Prostate gland (tissue), 2 donors: Measurements from ENCODE around the gene TUBB1. TPM values are rescaled to one million over a fixed set of nuclear protein-coding genes. Genes with fewer than 3 reads are reported as not detected.

ENCODE experiments used
- DNase-seq: peaks from one replicate; pipeline ENCODE4 v3.0.0-alpha.2; 2019; ENCODE audit warnings: low spot score
- H3K27ac ChIP-seq, 2 donors: fragments of 200-600 bp; sonication (generic); 2 replicates each; pipeline ENCODE4 v1.5.1; 2017 to 2019
- H3K27me3 ChIP-seq: fragments of 200-600 bp; sonication (generic); replicated peaks from 2 replicates; pipeline ENCODE4 v1.5.1; 2019; ENCODE audit not compliant: insufficient read depth
- H3K36me3 ChIP-seq, 2 donors: fragments of 200-600 bp; sonication (generic); 1 replicate in 1 of 2; 2 replicates in 1 of 2; pipeline versions ENCODE4 v1.5.1 to v1.8.1; 2017 to 2019
- H3K4me1 ChIP-seq: fragments of 200-600 bp; sonication (generic); replicated peaks from 2 replicates; pipeline ENCODE4 v1.5.1; 2019
- H3K4me3 ChIP-seq, 2 donors: fragments of 200-600 bp; sonication (generic); 2 replicates each; pipeline ENCODE4 v1.5.1; 2017 to 2019
- H3K9me3 ChIP-seq: fragments of 200-600 bp; sonication (generic); 2 replicates; pipeline ENCODE4 v1.5.1; 2017
- POLR2A ChIP-seq: fragments of 450-650 bp; IDR thresholded peaks from one replicate; pipeline ENCODE4 v1.6.1; 2016; ENCODE audit warnings: antibody characterized with exemption, mild to moderate bottlenecking
- POLR2AphosphoS5 ChIP-seq: sonication (generic); formaldehyde crosslinking; IDR thresholded peaks from one replicate; pipeline ENCODE4 v1.6.1; 2017; ENCODE audit warnings: antibody characterized with exemption
- WGBS: methylation state at CpG from one replicate; pipeline ENCODE4 v1.1.5; 2018; 5-methylcytosine and 5-hydroxymethylcytosine counted together
- intact Hi-C: fragments of 100-400 bp; cut with DNase I; formaldehyde crosslinking; loops from one replicate; pipeline ENCODE4 v1.14.2; 2022
- total RNA-seq, 2 donors: library from RNA; depleted of rRNA; stranded (reverse); fragments of >200 nt; gene quantifications; one replicate each; pipeline ENCODE4 v1.1.0, GENCODE V29; 2016
- TF ChIP-seq, protein P1 (sequence below), 4 experiments: fragments of 200-600 bp in 2 of 4; fragments of 450-650 bp in 2 of 4; sonication (generic) in 2 of 4; IDR thresholded peaks; 1 replicate in 3 of 4; 2 replicates in 1 of 4; pipeline ENCODE4 v1.5.1; 2016 to 2019; ENCODE audit warnings: antibody characterized with exemption in 4 of 4, mild to moderate bottlenecking in 2 of 4, moderate library complexity in 2 of 4

TUBB1 gene
- total RNA-seq, 2 donors from 2014 or later = not detected

DNA sequence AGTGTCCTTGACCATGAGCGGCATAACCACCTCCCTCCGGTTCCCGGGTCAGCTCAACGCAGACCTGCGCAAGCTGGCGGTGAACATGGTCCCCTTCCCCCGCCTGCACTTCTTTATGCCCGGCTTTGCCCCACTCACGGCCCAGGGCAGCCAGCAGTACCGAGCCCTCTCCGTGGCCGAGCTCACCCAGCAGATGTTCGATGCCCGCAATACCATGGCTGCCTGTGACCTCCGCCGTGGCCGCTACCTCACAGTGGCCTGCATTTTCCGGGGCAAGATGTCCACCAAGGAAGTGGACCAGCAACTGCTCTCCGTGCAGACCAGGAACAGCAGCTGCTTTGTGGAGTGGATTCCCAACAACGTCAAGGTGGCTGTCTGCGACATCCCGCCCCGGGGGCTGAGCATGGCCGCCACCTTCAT is 4.9 kb downstream of the TUBB1 start:
- Histone ChIP-seq H3K36me3 (no peaks in the 10 kb centered on the region), H3K4me3 (no peak overlapping the region), H3K27me3 (no peaks in the 10 kb centered on the region), H3K9me3 (no peaks in the 10 kb centered on the region), H3K27ac (no peak overlapping the region), H3K4me1 (no peaks in the 10 kb centered on the region)
- DNase-seq = no peak
- 94% methylated on average over 24 of the region's 24 CpGs for WGBS
- intact Hi-C loops = no loop called here
- TF ChIP-seq POLR2AphosphoS5 (no peak), POLR2A (no peak)
- TF ChIP-seq, protein P1, sequence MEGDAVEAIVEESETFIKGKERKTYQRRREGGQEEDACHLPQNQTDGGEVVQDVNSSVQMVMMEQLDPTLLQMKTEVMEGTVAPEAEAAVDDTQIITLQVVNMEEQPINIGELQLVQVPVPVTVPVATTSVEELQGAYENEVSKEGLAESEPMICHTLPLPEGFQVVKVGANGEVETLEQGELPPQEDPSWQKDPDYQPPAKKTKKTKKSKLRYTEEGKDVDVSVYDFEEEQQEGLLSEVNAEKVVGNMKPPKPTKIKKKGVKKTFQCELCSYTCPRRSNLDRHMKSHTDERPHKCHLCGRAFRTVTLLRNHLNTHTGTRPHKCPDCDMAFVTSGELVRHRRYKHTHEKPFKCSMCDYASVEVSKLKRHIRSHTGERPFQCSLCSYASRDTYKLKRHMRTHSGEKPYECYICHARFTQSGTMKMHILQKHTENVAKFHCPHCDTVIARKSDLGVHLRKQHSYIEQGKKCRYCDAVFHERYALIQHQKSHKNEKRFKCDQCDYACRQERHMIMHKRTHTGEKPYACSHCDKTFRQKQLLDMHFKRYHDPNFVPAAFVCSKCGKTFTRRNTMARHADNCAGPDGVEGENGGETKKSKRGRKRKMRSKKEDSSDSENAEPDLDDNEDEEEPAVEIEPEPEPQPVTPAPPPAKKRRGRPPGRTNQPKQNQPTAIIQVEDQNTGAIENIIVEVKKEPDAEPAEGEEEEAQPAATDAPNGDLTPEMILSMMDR (IDR thresholded peaks at IDR 0.05) = no peak

DNA sequence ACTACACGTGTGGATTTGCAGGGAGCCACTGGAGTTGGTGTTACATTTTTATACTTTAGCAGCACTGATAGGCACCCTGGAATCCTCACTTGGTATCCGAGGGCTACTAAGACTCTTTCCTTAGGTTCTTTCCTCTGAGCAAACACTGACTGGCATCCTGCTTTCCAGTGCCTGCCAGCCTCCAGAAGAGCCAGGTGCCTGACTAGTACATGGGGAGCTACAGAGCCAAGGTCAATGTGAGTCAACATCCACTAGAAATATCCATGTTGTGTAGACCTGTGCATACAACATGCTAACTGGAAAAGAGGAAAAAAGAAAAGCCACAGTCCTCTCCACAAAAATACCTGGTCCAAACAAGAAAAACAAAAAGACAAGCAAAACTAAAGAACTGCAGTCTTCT is 5.9 kb downstream of the TUBB1 start:
- H3K4me1 ChIP-seq = no peaks in the 10 kb centered on the region
- H3K27ac ChIP-seq = no peak overlapping the region
- no peaks in the 10 kb centered on the region for H3K9me3 ChIP-seq
- 57% methylated on average over 2 of the region's 2 CpGs for WGBS
- no peak for DNase-seq
- TF ChIP-seq, protein P1 (IDR thresholded peaks at IDR 0.05) = no peak
- no peak for TF ChIP-seq POLR2A
- TF ChIP-seq POLR2AphosphoS5 = no peak
- no peak overlapping the region for H3K4me3 ChIP-seq
- no peaks in the 10 kb centered on the region for H3K27me3 ChIP-seq
- H3K36me3 ChIP-seq = no peaks in the 10 kb centered on the region
- intact Hi-C loops = no loop called here

DNA sequence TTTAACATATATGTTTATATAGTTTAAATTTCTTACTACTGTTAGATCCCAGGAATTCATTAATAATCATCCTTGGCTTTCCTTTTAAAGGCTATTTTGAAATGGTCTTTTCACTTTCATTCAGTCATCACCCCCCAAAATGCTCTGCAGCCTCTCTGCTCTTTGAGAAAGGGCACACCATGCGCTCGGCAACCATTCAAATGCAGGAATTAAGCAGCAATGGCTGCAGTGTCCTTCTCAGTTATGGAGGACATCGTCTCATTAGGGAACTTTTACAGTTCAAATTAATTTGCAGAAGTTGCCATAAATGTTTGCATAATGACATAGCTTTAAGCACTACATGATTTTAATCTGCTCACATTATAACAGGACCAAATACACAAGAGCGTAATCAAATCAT is 6.3 kb downstream of the TUBB1 start:
- Histone ChIP-seq H3K36me3 (no peaks in the 10 kb centered on the region), H3K27ac (no peak overlapping the region), H3K4me3 (no peak overlapping the region), H3K27me3 (no peaks in the 10 kb centered on the region), H3K4me1 (no peaks in the 10 kb centered on the region), H3K9me3 (no peaks in the 10 kb centered on the region)
- TF ChIP-seq, protein P1 (IDR thresholded peaks at IDR 0.05) = no peak
- TF ChIP-seq POLR2A (no peak), POLR2AphosphoS5 (no peak)
- intact Hi-C loops = no loop called here
- WGBS = 91% methylated on average over 4 of the region's 4 CpGs
- DNase-seq = no peak

DNA sequence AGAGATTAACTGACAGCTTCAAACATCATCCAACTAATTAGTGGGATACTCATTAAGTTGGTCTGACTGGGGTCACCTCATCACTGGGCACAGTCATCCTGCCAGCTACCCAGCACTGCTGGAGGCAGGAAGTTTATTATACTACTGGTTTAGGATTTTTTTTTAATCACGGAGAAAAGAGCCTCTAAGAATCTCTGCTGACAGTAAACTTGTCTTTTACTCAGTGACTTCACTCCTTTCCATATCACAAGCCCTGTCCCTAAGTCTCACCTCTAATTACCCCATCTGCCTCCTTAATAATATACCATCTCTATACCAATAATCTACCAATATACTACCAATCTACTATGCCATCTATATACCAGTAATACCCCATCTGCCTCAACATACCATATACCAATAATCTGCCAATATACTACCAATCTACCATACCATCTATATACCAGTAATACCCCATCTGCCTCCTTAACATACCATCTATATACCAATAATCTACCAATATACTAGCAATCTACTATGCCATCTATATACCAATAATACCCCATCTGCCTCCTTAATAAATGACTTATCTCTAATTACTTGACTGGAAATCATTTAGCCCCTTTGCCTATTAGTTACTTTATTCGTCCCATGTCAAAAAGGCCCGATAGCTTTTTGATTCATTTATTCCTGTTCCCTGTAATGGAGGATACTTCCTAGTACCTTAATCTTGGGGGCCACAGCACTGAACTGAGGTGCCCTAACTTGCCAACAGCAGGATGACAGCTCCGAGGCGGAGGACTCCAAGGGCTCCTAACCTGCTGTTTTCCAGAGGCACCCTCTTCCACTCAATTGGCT is 7.9 kb downstream of the TUBB1 start:
- 80% methylated on average over 5 of the region's 5 CpGs for WGBS
- peaks cover 7% of the 10 kb centered on the region for H3K4me1 ChIP-seq
- H3K36me3 ChIP-seq = no peaks in the 10 kb centered on the region
- no peak overlapping the region for H3K4me3 ChIP-seq
- H3K27ac ChIP-seq = no peak overlapping the region
- intact Hi-C loops = no loop called here
- TF ChIP-seq, protein P1 (IDR thresholded peaks at IDR 0.05) = no peak
- TF ChIP-seq POLR2A = no peak
- no peak for TF ChIP-seq POLR2AphosphoS5
- no peaks in the 10 kb centered on the region for H3K27me3 ChIP-seq
- no peaks in the 10 kb centered on the region for H3K9me3 ChIP-seq
- DNase-seq = no peak

DNA sequence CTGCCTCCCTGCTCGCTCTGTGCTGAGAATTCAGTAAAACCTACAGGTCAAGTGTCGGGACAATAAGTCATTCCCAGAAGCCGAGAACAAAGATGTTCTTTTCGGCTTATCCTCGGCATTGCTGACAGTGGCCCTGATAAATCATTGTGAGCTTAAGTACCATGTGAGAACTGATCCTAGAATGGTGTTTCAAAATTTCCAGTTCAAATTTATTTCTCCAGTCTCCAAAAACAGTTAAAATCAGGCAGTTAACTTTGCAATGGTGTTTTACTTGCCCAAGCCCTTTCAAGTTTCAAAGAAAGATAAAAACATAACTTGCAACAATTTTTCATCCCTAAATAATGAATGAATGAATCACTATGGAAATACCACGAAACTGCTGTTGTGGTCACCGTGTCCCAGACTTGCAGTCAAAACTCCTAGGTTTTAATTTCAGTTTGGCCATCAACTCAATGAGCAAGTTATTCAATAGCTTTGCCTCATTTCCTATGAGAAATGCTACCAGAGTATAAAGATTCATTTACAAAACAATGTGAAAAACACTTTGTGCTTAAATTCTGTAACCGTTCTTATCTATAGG is 8.6 kb downstream of the TUBB1 start:
- H3K27me3 ChIP-seq = no peaks in the 10 kb centered on the region
- 64% methylated on average over 8 of the region's 8 CpGs for WGBS
- no peak overlapping the region for H3K27ac ChIP-seq
- no peak overlapping the region for H3K4me3 ChIP-seq
- intact Hi-C loops = no loop called here
- peaks cover 7% of the 10 kb centered on the region for H3K4me1 ChIP-seq
- no peaks in the 10 kb centered on the region for H3K36me3 ChIP-seq
- no peak for DNase-seq
- TF ChIP-seq POLR2A (no peak), POLR2AphosphoS5 (no peak)
- TF ChIP-seq, protein P1 (IDR thresholded peaks at IDR 0.05) = no peak
- no peaks in the 10 kb centered on the region for H3K9me3 ChIP-seq
